GM18867 (cell line): ENCODE results near the gene LRRN1.
"Not testable (repeated sequence)": the region's sequence is repeated elsewhere in the genome, so short reads cannot be mapped to it uniquely, and the experiment has no call there.

Source experiments
- ATAC-seq: cut with Tn5 transposase; IDR thresholded peaks from one replicate; pipeline ENCODE4 v1.9.1; 2021; ENCODE audit warnings: mild to moderate bottlenecking, moderate library complexity; ENCODE audit not compliant: unreplicated experiment

The LRRN1 gene

DNA sequence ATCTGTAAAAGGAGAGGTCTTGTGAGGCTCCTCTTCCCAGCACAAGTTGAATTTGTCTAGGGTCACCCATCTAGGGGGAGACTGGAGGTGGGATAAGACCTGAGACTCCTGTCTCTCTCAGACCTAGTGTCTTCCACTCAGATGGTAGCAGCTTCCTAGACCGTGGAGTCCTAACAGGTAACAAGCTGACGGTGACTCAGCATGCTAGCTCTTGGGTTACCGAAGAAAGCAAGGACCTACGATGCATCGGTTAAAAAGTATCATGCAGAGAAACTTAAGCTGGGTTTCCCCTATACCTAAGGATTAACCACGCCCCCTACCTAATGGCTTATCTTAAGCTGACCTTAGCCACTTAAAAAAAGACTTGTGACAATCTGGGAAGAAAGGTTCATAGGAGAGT, 7.6 kb downstream of the LRRN1 start:
- ATAC-seq = no peak

GRCh38 chr3:3813013-3813412, 13.8 kb downstream of the LRRN1 start:
- ATAC-seq = no peak

DNA sequence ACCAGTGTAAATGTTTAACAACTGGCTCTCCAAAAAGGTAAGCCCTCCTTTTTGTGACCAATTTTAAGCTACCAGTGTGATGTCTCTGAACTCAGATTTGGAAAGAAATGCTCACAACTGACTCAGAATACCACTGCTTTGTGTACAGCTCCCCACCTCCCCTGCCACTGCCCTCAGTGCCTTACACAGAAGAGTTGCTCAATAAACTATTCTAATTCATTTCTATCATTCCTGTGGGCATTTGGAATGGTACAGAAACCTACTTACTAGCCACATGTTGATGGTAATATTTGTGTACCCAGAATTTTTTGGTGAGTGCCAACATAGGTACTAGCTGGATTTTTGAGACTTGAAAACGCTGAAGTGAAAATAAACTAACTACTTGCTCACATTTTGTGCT, 16.0 kb downstream of the LRRN1 start:
- ATAC-seq = no peak

GRCh38 chr3:3816034-3816433, 16.8 kb downstream of the LRRN1 start:
- no peak for ATAC-seq

DNA sequence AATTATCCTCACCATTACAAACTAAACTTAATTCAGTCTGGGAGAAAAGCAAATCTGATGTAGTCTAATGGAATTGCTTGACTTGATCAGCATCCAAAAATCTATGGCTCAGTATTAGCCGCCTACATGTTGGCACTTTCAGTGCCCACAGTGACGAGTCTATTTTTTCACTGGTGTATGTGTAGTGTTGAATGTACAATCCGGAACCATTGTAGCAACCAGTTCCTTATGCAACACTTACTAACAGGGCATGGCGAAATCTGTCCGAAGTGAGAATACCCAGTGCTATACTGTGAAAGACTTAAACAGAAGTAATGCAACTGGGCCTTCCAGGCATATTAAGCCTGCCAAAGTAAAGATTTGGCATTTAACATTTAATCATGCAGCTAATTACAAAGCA, 18.6 kb downstream of the LRRN1 start:
- ATAC-seq = no peak

DNA sequence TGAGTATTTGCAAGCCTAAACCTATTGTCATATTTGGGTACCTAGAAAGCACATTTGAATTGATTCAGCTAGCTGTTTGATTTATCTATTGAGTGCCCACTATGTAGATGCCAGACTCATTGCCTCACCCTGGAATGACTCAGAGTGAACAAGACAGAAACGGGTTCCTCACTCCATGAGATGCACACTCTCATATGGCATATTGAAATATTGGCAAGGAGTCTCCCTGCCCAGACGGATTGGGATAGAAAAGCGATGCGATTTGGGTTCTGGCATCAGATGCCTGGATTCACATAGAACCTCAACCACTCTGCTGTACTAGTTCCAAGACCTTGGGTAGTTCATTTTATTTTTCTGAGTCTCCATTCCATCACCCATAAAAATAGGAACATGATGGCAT, 22.5 kb downstream of the LRRN1 start:
- no peak for ATAC-seq

- no peak for ATAC-seq
Observed at GRCh38 chr3:3825035-3825434, 25.8 kb downstream of the LRRN1 start.

- no peak for ATAC-seq
Observed at GRCh38 chr3:3826521-3826920, 27.3 kb downstream of the LRRN1 start.

- no peak for ATAC-seq
Observed at GRCh38 chr3:3827111-3827510, 27.9 kb downstream of the LRRN1 start.

DNA sequence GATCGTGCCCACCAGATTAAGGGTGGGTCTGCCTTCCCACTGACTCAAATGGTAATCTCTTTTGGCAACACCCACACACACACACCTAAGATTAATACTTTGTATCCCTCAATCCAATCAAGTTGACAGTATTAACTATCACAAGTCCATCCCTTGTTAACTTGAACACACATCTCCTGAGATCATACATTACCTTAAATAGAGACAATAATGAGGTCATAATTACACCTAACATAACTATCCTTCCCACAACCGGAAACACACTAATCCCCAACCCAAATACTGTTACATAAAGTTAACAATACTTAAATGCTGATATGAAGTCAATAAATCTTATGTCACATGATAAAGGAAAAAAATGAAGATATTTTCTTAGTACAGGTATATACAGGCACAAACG, 29.2 kb downstream of the LRRN1 start:
- ATAC-seq = not testable (repeated sequence)

GRCh38 chr3:3836845-3837244, 37.6 kb downstream of the LRRN1 start:
- ATAC-seq = no peak

- no peak for ATAC-seq
Observed at GRCh38 chr3:3842356-3842755, 43.1 kb downstream of the LRRN1 start.

DNA sequence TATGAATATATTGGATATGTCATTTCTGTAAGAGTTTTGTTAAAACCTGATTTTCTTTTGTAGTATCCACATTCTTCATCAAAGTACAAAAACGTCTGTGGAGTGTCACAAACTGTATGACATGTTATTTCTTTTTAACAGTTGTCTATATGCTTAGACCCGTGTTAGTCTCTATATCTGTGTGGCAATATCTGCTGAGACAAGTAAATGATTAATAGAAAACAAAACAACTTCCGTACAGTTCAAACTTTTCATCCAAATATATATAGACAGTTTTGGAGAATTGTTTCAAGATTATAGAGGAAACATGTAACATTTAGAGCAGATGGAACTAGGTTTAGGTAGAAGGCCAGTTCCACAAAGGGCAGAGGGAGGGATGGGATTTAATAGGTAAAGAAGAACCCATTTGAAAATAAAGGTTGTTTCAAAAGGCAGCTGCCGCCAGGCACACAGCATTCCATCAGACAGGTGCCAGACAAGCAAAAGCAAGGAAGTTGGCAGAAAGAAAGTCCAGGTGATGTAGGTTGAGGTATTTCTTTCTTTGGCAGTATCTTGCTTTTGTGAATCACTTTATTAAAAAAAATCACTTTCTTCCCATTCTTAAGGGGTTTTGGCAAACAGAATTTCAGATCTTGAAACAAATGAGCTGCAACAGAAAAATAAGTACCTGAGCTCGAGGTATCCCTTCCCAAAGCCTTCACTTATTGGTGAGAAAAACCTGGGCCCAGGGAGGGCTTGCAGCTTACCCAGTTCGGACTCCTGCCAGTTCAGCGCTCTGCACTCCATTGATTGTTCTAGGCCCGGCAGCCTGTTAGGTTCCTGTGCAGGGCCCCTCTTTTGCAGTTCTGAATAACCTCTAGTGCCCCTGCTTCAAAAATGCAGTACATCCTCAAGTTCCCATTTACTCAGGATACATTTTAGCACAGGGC, 49.0 kb downstream of the LRRN1 start:
- no peak for ATAC-seq

DNA sequence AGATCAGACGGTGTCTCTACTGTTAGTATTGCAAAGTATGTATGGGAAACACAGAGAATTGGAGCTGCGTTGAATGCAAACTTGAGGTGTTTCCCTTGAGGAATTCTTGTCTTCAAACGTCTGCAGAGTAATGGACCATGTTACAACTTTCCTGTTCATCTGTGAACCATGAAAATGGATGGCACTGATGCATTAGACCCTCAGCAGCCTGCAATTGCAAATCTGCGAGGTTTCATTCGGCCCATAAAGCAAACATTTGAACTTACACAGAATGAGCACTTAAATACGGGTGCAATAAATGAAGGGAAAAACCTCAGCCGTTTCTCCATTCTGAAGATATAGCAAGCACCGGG, 49.7 kb downstream of the LRRN1 start:
- no peak for ATAC-seq

DNA sequence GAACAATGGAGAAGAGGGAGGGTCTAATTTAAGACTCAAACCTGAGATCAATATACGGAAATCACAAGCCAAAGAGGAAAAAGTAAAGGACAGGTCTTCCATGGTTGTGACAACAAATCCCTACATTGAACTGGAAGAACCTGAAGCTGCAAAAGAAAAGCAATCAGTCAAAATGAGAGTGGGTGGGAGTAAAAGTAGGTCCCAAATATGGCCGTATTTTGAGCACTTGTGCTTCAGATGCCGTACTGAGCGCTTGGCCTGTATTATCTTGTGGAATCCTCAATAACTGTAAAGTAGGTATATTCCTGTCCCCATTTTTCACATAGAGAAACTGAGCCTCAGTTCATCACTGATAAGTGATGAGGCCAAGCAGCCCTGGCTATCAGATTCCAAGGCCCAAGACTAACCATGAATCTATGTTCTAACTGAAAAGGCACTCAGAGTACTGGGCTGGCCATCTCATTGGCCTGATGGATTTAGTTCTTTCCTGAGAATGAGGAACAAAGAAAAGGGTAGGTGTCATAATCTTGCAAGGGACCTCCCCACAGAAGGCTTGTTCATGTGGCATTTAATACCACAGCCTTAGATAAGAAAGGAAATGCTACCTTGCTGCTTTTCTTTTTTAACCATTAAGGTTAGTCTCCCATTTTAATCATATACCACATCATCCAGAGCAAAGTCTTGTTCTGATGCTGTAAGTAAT, 52.5 kb downstream of the LRRN1 start:
- ATAC-seq = peak; percentile 78

DNA sequence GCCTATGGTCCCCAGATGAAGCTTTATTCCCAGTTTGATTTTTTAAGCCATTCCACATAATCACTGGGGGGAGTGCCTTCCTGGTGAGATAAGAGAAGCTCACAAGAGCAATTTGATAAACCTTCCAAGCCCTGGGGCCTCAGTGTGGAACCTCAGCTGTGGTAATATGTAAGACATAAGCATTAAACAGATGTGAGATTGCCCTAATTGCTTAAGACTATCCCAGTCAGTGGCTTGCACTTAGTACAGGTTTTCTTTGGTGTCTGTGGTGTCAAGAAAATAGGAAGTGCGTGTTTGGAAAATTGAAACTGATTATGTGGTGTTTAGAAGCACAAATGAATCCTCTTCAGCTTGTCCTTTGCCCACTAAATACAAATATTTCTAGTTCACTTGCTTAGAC, 54.3 kb downstream of the LRRN1 start:
- no peak for ATAC-seq

DNA sequence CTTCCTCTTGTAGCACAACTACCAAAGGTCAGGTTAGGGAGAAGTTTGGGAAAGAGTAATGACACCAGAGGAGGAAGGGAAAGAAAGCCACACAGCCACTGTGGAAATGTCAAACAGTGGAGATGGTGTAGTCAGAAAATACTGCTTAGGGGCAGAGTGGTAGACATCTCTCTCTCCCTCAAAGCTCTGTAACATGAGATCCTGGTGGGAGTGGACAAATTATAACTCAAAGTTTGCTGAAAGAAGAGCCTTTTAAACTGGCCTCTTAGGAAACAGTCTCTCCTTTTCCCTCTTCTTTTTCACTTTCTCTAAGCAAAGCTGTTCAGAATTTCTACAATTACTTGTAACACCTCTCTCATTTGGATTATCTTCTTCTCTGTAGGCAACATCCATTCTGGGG, 55.8 kb downstream of the LRRN1 start:
- no peak for ATAC-seq

- no peak for ATAC-seq
Observed at GRCh38 chr3:3860235-3860634, 61.0 kb downstream of the LRRN1 start.

GRCh38 chr3:3862534-3862933, 63.3 kb downstream of the LRRN1 start:
- no peak for ATAC-seq

DNA sequence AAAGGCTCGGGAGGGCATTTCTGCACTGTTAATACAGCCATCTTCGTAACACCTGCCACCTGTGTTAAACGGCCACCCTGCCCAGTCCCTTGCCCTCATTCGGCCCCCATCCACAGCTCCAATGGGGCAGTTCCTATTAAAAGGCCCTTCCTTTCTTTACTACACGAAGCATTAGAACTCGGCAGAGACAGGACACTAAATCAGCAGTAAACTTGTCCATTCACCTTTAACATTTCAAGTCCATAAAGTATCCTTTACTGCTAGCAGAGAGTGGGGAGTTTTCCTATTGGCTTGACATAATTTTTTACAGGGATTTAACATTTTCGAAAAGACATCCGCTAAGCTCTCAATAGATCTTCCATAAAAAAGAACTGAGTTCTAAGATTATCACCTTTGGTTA, 76.3 kb downstream of the LRRN1 start:
- ATAC-seq = no peak

GRCh38 chr3:3881050-3881449, 81.8 kb downstream of the LRRN1 start:
- ATAC-seq = no peak

- ATAC-seq = not testable (repeated sequence)
Observed at GRCh38 chr3:3887311-3887710, 88.1 kb downstream of the LRRN1 start.
